ENCODE results near the gene IL1RAPL1.

Gene IL1RAPL1

DNA sequence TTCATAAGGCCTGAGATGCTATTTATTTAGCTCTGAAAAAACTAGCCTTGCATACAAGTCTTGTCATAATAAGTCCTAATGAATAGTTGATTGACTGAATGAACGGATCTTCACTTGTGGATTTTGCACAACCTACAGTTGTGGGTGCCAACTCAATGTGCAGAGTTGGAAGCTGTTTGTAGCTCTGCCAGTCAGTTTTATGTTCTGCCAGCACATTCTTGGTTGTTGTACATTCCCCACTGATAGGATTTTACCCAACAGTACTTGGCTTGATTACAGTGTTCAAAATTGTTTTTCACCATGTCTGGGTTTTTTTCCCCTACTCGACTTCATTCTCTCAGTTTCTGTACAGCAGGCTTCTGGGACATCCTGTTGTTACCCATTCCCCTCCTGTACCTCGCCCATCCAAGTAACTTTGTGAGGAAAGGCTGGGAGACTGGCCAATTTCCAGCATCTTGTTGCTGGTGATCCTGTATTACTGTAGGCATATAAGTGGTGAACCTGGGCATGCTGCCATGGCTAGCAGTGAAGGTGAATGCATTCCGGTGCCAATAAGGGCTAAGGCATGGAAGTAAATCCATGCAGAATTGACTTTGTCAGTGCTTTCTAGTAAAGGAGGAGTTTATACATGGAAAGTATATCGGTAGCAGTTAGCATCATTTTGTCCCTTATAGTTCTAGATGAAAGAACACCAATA lies 22.8 kb downstream of the IL1RAPL1 start:
- no peak overlapping the region for H3K4me2 ChIP-seq (ENCODE audit: low read depth, low read length, poor library complexity, severe bottlenecking)
- no peaks in the 10 kb centered on the region for H3K9me3 ChIP-seq (ENCODE audit: insufficient read depth, low read length)
- H3K36me3 ChIP-seq (ENCODE audit: low read length), result no peaks in the 10 kb centered on the region
- H3K79me2 ChIP-seq (ENCODE audit: insufficient read depth, low read length), result no peaks in the 10 kb centered on the region
- H2AFZ ChIP-seq (ENCODE audit: low read depth, low read length, severe bottlenecking), result no peak overlapping the region
- H3K4me3 ChIP-seq (ENCODE audit: insufficient read depth, low read length, poor library complexity, severe bottlenecking), result no peak overlapping the region
- no peaks in the 10 kb centered on the region for H3K27me3 ChIP-seq (ENCODE audit: low read length)
- H3F3A ChIP-seq (ENCODE audit: insufficient read depth), result no peaks in the 10 kb centered on the region
- no peak overlapping the region for H3K9ac ChIP-seq (ENCODE audit: low read length)
- no peak overlapping the region for H3K27ac ChIP-seq (ENCODE audit: low read depth, low read length)
- H3K9me2 ChIP-seq (replicated peaks; ENCODE audit: insufficient read depth, low read length), result no peaks in the 10 kb centered on the region
- no peak for TF ChIP-seq EZH2phosphoT487 (conservative IDR thresholded peaks at IDR 0.05; ENCODE audit: low read length)
- TF ChIP-seq, protein P1, sequence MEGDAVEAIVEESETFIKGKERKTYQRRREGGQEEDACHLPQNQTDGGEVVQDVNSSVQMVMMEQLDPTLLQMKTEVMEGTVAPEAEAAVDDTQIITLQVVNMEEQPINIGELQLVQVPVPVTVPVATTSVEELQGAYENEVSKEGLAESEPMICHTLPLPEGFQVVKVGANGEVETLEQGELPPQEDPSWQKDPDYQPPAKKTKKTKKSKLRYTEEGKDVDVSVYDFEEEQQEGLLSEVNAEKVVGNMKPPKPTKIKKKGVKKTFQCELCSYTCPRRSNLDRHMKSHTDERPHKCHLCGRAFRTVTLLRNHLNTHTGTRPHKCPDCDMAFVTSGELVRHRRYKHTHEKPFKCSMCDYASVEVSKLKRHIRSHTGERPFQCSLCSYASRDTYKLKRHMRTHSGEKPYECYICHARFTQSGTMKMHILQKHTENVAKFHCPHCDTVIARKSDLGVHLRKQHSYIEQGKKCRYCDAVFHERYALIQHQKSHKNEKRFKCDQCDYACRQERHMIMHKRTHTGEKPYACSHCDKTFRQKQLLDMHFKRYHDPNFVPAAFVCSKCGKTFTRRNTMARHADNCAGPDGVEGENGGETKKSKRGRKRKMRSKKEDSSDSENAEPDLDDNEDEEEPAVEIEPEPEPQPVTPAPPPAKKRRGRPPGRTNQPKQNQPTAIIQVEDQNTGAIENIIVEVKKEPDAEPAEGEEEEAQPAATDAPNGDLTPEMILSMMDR (IDR thresholded peaks at IDR 0.05; ENCODE audit: insufficient read depth, low read length, poor library complexity, severe bottlenecking), result no peak
- H4K20me1 ChIP-seq (ENCODE audit: low read depth, low read length), result no peaks in the 10 kb centered on the region

DNA sequence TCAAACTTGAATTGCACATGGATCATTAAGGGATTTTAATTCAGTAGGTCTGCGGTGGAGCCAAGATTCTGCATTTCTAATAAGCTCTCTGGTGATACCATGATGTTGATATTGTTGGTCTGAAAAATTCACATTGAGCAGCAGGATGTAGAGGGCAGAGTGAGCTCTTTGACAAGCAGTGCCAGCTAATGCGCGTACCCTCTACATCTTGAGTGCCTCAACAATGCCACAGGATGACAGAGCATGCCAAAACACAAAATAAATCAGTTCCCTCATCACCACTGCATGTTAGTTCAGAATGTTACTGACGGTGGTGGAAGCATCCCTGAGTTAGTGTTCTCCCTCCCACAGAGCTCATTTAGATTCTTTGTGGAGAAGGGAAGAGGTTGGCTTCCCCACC lies 23.5 kb downstream of the IL1RAPL1 start:
- Histone ChIP-seq H3F3A (ENCODE audit: insufficient read depth) (no peaks in the 10 kb centered on the region), H3K36me3 (ENCODE audit: low read length) (no peaks in the 10 kb centered on the region), H3K9ac (ENCODE audit: low read length) (no peak overlapping the region), H3K9me2 (replicated peaks; ENCODE audit: insufficient read depth, low read length) (no peaks in the 10 kb centered on the region), H3K4me3 (ENCODE audit: insufficient read depth, low read length, poor library complexity, severe bottlenecking) (no peak overlapping the region), H3K27me3 (ENCODE audit: low read length) (no peaks in the 10 kb centered on the region), H3K9me3 (ENCODE audit: insufficient read depth, low read length) (no peaks in the 10 kb centered on the region), H2AFZ (ENCODE audit: low read depth, low read length, severe bottlenecking) (no peak overlapping the region), H3K79me2 (ENCODE audit: insufficient read depth, low read length) (no peaks in the 10 kb centered on the region), H3K27ac (ENCODE audit: low read depth, low read length) (no peak overlapping the region), H3K4me2 (ENCODE audit: low read depth, low read length, poor library complexity, severe bottlenecking) (no peak overlapping the region), H4K20me1 (ENCODE audit: low read depth, low read length) (no peaks in the 10 kb centered on the region)
- no peak for TF ChIP-seq EZH2phosphoT487 (conservative IDR thresholded peaks at IDR 0.05; ENCODE audit: low read length)
- TF ChIP-seq, protein P1 (IDR thresholded peaks at IDR 0.05; ENCODE audit: insufficient read depth, low read length, poor library complexity, severe bottlenecking), result no peak

DNA sequence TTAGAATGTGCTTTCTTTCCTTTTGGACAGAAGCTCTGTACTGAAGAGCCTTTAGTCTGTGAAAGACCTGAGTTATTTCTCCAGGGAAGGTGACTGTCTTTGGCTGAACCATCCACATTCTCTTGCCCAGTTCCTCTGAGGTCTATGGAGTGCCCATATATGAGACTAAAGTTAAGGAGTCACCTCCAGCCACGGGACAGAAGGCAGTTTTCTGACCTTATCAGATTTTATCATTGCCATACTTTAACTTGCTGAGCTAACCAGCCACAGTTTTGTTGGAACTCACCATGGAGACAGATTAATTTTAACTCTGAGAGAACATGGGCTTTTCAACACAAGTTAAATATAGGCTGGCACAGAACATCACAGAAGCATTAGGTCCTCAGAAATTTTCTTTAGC lies 26.3 kb downstream of the IL1RAPL1 start:
- H2AFZ ChIP-seq (ENCODE audit: low read depth, low read length, severe bottlenecking), result no peak overlapping the region
- H3K27me3 ChIP-seq (ENCODE audit: low read length), result no peaks in the 10 kb centered on the region
- TF ChIP-seq, protein P1 (IDR thresholded peaks at IDR 0.05; ENCODE audit: insufficient read depth, low read length, poor library complexity, severe bottlenecking), result no peak
- TF ChIP-seq EZH2phosphoT487 (conservative IDR thresholded peaks at IDR 0.05; ENCODE audit: low read length), result no peak

More for the DNA sequence above, 26.3 kb downstream of the IL1RAPL1 start:
- no peaks in the 10 kb centered on the region for H3K79me2 ChIP-seq (ENCODE audit: insufficient read depth, low read length)
- H3F3A ChIP-seq (ENCODE audit: insufficient read depth), result no peaks in the 10 kb centered on the region
- no peaks in the 10 kb centered on the region for H3K9me3 ChIP-seq (ENCODE audit: insufficient read depth, low read length)
- H3K9ac ChIP-seq (ENCODE audit: low read length), result no peak overlapping the region
- H3K4me2 ChIP-seq (ENCODE audit: low read depth, low read length, poor library complexity, severe bottlenecking), result no peak overlapping the region
- H3K4me3 ChIP-seq (ENCODE audit: insufficient read depth, low read length, poor library complexity, severe bottlenecking), result no peak overlapping the region
- H3K9me2 ChIP-seq (replicated peaks; ENCODE audit: insufficient read depth, low read length), result no peaks in the 10 kb centered on the region
- no peaks in the 10 kb centered on the region for H4K20me1 ChIP-seq (ENCODE audit: low read depth, low read length)
- H3K36me3 ChIP-seq (ENCODE audit: low read length), result no peaks in the 10 kb centered on the region
- no peak overlapping the region for H3K27ac ChIP-seq (ENCODE audit: low read depth, low read length)
